Measurements from ENCODE around the gene GFM1.

The GFM1 gene

GRCh38 chr3:158700559-158700958, 56.2 kb downstream of the GFM1 start:
- Histone ChIP-seq H3K9me2 (replicated peaks; ENCODE audit: insufficient read depth, low read length) (no peaks in the 10 kb centered on the region), H3K4me2 (ENCODE audit: low read depth, low read length, poor library complexity, severe bottlenecking) (no peak overlapping the region), H4K20me1 (ENCODE audit: low read depth, low read length) (no peaks in the 10 kb centered on the region), H3K9me3 (ENCODE audit: insufficient read depth, low read length) (no peaks in the 10 kb centered on the region), H3K36me3 (ENCODE audit: low read length) (no peaks in the 10 kb centered on the region; the same call in 1 of the 2 replicates), H3K9ac (ENCODE audit: low read length) (no peak overlapping the region), H3K27ac (ENCODE audit: low read depth, low read length) (no peak overlapping the region), H2AFZ (ENCODE audit: low read depth, low read length, severe bottlenecking) (no peak overlapping the region), H3K27me3 (ENCODE audit: low read length) (no peaks in the 10 kb centered on the region), H3K4me3 (ENCODE audit: insufficient read depth, low read length, poor library complexity, severe bottlenecking) (no peak overlapping the region), H3K79me2 (ENCODE audit: insufficient read depth, low read length) (no peaks in the 10 kb centered on the region), H3F3A (ENCODE audit: insufficient read depth) (no peaks in the 10 kb centered on the region)
- no peak for TF ChIP-seq CTCF (IDR thresholded peaks at IDR 0.05; ENCODE audit: insufficient read depth, low read length, poor library complexity, severe bottlenecking)
- no peak for TF ChIP-seq EZH2phosphoT487 (conservative IDR thresholded peaks at IDR 0.05; ENCODE audit: low read length)

- H2AFZ ChIP-seq (ENCODE audit: low read depth, low read length, severe bottlenecking), result no peak overlapping the region
Measured at GRCh38 chr3:158701420-158702065, 57.2 kb downstream of the GFM1 start.

GRCh38 chr3:158702815-158703481, 58.6 kb downstream of the GFM1 start:
- H3K9me3 ChIP-seq (ENCODE audit: insufficient read depth, low read length), result no peaks in the 10 kb centered on the region
- no peak overlapping the region for H3K4me3 ChIP-seq (ENCODE audit: insufficient read depth, low read length, poor library complexity, severe bottlenecking)
- H3K36me3 ChIP-seq (ENCODE audit: low read length), result peaks cover 1% of the 10 kb centered on the region; the same call in 1 of the 2 replicates
- no peak overlapping the region for H3K27ac ChIP-seq (ENCODE audit: low read depth, low read length)
- H3F3A ChIP-seq (ENCODE audit: insufficient read depth), result no peaks in the 10 kb centered on the region
- no peak overlapping the region for H3K9ac ChIP-seq (ENCODE audit: low read length)
- H3K4me2 ChIP-seq (ENCODE audit: low read depth, low read length, poor library complexity, severe bottlenecking), result no peak overlapping the region
- H3K27me3 ChIP-seq (ENCODE audit: low read length), result no peaks in the 10 kb centered on the region
- H3K79me2 ChIP-seq (ENCODE audit: insufficient read depth, low read length), result no peaks in the 10 kb centered on the region
- H2AFZ ChIP-seq (ENCODE audit: low read depth, low read length, severe bottlenecking), result no peak overlapping the region
- H3K9me2 ChIP-seq (replicated peaks; ENCODE audit: insufficient read depth, low read length), result no peaks in the 10 kb centered on the region
- TF ChIP-seq EZH2phosphoT487 (conservative IDR thresholded peaks at IDR 0.05; ENCODE audit: low read length), result no peak
- no peak for TF ChIP-seq CTCF (IDR thresholded peaks at IDR 0.05; ENCODE audit: insufficient read depth, low read length, poor library complexity, severe bottlenecking)
- no peaks in the 10 kb centered on the region for H4K20me1 ChIP-seq (ENCODE audit: low read depth, low read length)

More at GRCh38 chr3:158701420-158702065, 57.2 kb downstream of the GFM1 start:
- H3F3A ChIP-seq (ENCODE audit: insufficient read depth), result no peaks in the 10 kb centered on the region
- no peaks in the 10 kb centered on the region for H3K9me3 ChIP-seq (ENCODE audit: insufficient read depth, low read length)
- no peaks in the 10 kb centered on the region for H3K9me2 ChIP-seq (replicated peaks; ENCODE audit: insufficient read depth, low read length)
- no peaks in the 10 kb centered on the region for H4K20me1 ChIP-seq (ENCODE audit: low read depth, low read length)
- no peak for TF ChIP-seq EZH2phosphoT487 (conservative IDR thresholded peaks at IDR 0.05; ENCODE audit: low read length)
- no peak overlapping the region for H3K9ac ChIP-seq (ENCODE audit: low read length)
- H3K79me2 ChIP-seq (ENCODE audit: insufficient read depth, low read length), result no peaks in the 10 kb centered on the region
- H3K36me3 ChIP-seq (ENCODE audit: low read length), result no peaks in the 10 kb centered on the region; the same call in 1 of the 2 replicates
- no peaks in the 10 kb centered on the region for H3K27me3 ChIP-seq (ENCODE audit: low read length)
- no peak overlapping the region for H3K4me2 ChIP-seq (ENCODE audit: low read depth, low read length, poor library complexity, severe bottlenecking)
- no peak overlapping the region for H3K4me3 ChIP-seq (ENCODE audit: insufficient read depth, low read length, poor library complexity, severe bottlenecking)
- no peak overlapping the region for H3K27ac ChIP-seq (ENCODE audit: low read depth, low read length)

GRCh38 chr3:158703566-158703965, 59.2 kb downstream of the GFM1 start:
- Histone ChIP-seq H3K9ac (ENCODE audit: low read length) (no peak overlapping the region), H3K4me3 (ENCODE audit: insufficient read depth, low read length, poor library complexity, severe bottlenecking) (no peak overlapping the region), H2AFZ (ENCODE audit: low read depth, low read length, severe bottlenecking) (no peak overlapping the region), H3K27me3 (ENCODE audit: low read length) (no peaks in the 10 kb centered on the region), H3F3A (ENCODE audit: insufficient read depth) (no peaks in the 10 kb centered on the region), H3K9me3 (ENCODE audit: insufficient read depth, low read length) (no peaks in the 10 kb centered on the region), H3K79me2 (ENCODE audit: insufficient read depth, low read length) (no peaks in the 10 kb centered on the region), H3K27ac (ENCODE audit: low read depth, low read length) (no peak overlapping the region), H3K4me2 (ENCODE audit: low read depth, low read length, poor library complexity, severe bottlenecking) (no peak overlapping the region), H4K20me1 (ENCODE audit: low read depth, low read length) (no peaks in the 10 kb centered on the region), H3K36me3 (ENCODE audit: low read length) (peaks cover 3% of the 10 kb centered on the region; the same call in 1 of the 2 replicates), H3K9me2 (replicated peaks; ENCODE audit: insufficient read depth, low read length) (no peaks in the 10 kb centered on the region)
- no peak for TF ChIP-seq EZH2phosphoT487 (conservative IDR thresholded peaks at IDR 0.05; ENCODE audit: low read length)
- TF ChIP-seq CTCF (IDR thresholded peaks at IDR 0.05; ENCODE audit: insufficient read depth, low read length, poor library complexity, severe bottlenecking), result no peak
